Heart left ventricle (tissue), 16 donors: ENCODE data around the gene ATF6. TPM values are rescaled to one million over a fixed set of nuclear protein-coding genes. Genes with fewer than 3 reads are reported as not detected.

ENCODE experiments used
- ATAC-seq, 4 donors: fragments of 200-7000 bp; cut with Tn5 transposase; one replicate each; pipeline ENCODE4 v1.9.1; 2020 to 2022; ENCODE audit warnings: moderate library complexity in 4 of 4, mild to moderate bottlenecking in 3 of 4, moderate number of reproducible peaks in 1 of 4
- DNase-seq, 5 donors: peaks; one replicate each; pipeline ENCODE4 v3.0.0-alpha.2; 2020
- H3K27ac ChIP-seq, 12 donors: fragments of 200-600 bp; sonication (generic) in 4 of 12; one replicate each; pipeline versions ENCODE4 v1.5.0 to v1.8.0; 2016 to 2022; ENCODE audit warnings: mild to moderate bottlenecking in 2 of 12
- H3K27me3 ChIP-seq, 9 donors: fragments of 200-600 bp; sonication (generic) in 2 of 9; one replicate each; pipeline versions ENCODE4 v1.5.1 to v1.8.0; 2016 to 2022; ENCODE audit warnings: mild to moderate bottlenecking in 3 of 9
- H3K36me3 ChIP-seq, 9 donors: fragments of 200-600 bp; sonication (generic) in 2 of 9; one replicate each; pipeline versions ENCODE4 v1.5.0 to v1.8.0; 2018 to 2022; ENCODE audit warnings: mild to moderate bottlenecking in 2 of 9
- H3K4me1 ChIP-seq, 12 donors: fragments of 200-600 bp; sonication (generic) in 4 of 12; one replicate each; pipeline versions ENCODE4 v1.5.0 to v1.8.0; 2016 to 2022; ENCODE audit warnings: mild to moderate bottlenecking in 3 of 12
- H3K4me3 ChIP-seq, 12 donors: fragments of 200-600 bp; sonication (generic) in 4 of 12; one replicate each; pipeline versions ENCODE4 v1.5.0 to v1.8.0; 2017 to 2022; ENCODE audit warnings: mild to moderate bottlenecking in 9 of 12, moderate library complexity in 4 of 12
- H3K9me3 ChIP-seq, 12 donors: fragments of 200-600 bp; sonication (generic) in 4 of 12; one replicate each; pipeline versions ENCODE4 v1.5.0 to v1.8.0; 2016 to 2022; ENCODE audit warnings: mild to moderate bottlenecking in 1 of 12
- POLR2A ChIP-seq, 2 donors: fragments of 450-650 bp; IDR thresholded peaks; one replicate each; pipeline ENCODE4 v1.6.1; 2017; ENCODE audit warnings: antibody characterized with exemption in 2 of 2, mild to moderate bottlenecking in 2 of 2, moderate library complexity in 2 of 2
- WGBS, 4 donors: extraction: QIAGEN DNeasy Blood & Tissue Kit in 2 of 4; methylation state at CpG; one replicate each; pipeline versions ENCODE4 v1.1.5 to v1.1.7; 2013 to 2018; 5-methylcytosine and 5-hydroxymethylcytosine counted together
- intact Hi-C, 10 donors: fragments of 100-400 bp; cut with DNase I; formaldehyde crosslinking; loops; one replicate each; pipeline versions ENCODE4 v1.11.1 to v1.14.2; 2022
- polyA plus RNA-seq, 2 donors: library from polyadenylated mRNA; stranded (reverse); fragments of 200-250 nt; gene quantifications; one replicate each; pipeline ENCODE4 v1.2.3, GENCODE V29; 2013
- total RNA-seq, 9 donors: library from RNA; depleted of rRNA in 2 of 9; stranded (reverse); fragments of >200 nt in 2 of 9; fragmentation: NEBNext Ultra II Directional in 3 of 9; extraction: Animal tissue kit (Norgen Biotek cat#: 25700) in 3 of 9; gene quantifications; one replicate each; pipeline versions ENCODE4 v1.1.0 to v1.2.4, GENCODE V29; 2016 to 2023
- TF ChIP-seq, protein P1 (sequence below), 12 donors: fragments of 200-600 bp; sonication (generic) in 4 of 12; IDR thresholded peaks; one replicate each; pipeline versions ENCODE4 v1.5.0 to v1.8.0; 2018 to 2022; ENCODE audit warnings: antibody characterized with exemption in 12 of 12, mild to moderate bottlenecking in 5 of 12
- donor health status: ischemic (EF 13 %, LVEDD 7.1; RV severe dilation, severe dysfunction).
- donor health status: healthy with polysubstance abuse.
- donor health status: DM: no; HTN: yes; CAD: no.
- donor health status: DM: no; HTN: no; CAD: no.
- donor health status: ischemic (EF 25% LVEDD 6.9; RV normal size, moderate dysfunction).
- donor health status: ischemic (EF 25% LVEDD 5.7; RV mildly dilated, moderate dysfunction).
- donor health status: healthy.
- donor health status: DM: yes; HTN: yes; CAD: no.
- donor health status: ischemic (EF 35%, LVEDD 5.7; RV mildly dilated, moderate dysfunction).
- donor health status: nonischemic (EF 11% LVEDD 7.7; RV severe dilation, severe dysfunction).
- donor health status: DM: yes; HTN: yes; CAD: no.
- donor health status: PGD.
- donor health status: ischemic (EF 29% LVEDD 5.4; RV normal size, mild dysfunction).
- donor health status: nonischemic (EF 23%, LVEDD 6.1; RV moderate dilation, normal function).

ATF6 gene
- total and polyA plus RNA-seq, 11 donors, result 3.0 to 24.4 (median 16.3) TPM

DNA sequence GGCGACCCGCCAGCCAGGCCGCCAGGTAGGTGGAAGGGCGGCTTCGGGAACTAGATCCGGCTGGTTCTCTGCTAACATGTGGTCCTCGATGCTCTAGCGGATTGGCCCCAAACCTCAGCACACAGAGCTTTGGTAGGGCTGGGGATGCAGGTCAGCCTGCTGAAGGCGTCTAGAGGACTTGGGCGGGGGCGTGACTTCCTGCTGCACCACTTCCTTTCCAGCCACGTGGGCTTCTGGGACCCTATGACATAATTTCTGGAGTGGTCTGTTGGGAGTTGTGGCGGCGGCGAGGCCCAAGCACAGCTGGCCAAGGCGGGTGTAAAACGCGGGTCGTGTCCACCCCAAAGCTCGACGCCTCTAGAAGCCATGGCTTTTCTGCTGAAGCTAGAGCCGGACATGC lies 124.5 kb downstream of the ATF6 start:
- ATAC-seq, result no peak
- peaks cover 0 to 4% (median 0%) of the 10 kb centered on the region in 12 donors for H3K4me1 ChIP-seq
- DNase-seq, result no peak
- intact Hi-C loops, result no loop called here
- peaks cover 0 to 34% (median 20%) of the 10 kb centered on the region in 9 donors for H3K36me3 ChIP-seq
- WGBS, 4 donors, result 95 to 96% (median 95%) methylated on average over 18 to 22 of the region's 22 CpGs
- TF ChIP-seq POLR2A (IDR thresholded peaks at IDR 0.05), result no peak
- TF ChIP-seq, protein P1, sequence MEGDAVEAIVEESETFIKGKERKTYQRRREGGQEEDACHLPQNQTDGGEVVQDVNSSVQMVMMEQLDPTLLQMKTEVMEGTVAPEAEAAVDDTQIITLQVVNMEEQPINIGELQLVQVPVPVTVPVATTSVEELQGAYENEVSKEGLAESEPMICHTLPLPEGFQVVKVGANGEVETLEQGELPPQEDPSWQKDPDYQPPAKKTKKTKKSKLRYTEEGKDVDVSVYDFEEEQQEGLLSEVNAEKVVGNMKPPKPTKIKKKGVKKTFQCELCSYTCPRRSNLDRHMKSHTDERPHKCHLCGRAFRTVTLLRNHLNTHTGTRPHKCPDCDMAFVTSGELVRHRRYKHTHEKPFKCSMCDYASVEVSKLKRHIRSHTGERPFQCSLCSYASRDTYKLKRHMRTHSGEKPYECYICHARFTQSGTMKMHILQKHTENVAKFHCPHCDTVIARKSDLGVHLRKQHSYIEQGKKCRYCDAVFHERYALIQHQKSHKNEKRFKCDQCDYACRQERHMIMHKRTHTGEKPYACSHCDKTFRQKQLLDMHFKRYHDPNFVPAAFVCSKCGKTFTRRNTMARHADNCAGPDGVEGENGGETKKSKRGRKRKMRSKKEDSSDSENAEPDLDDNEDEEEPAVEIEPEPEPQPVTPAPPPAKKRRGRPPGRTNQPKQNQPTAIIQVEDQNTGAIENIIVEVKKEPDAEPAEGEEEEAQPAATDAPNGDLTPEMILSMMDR (IDR thresholded peaks at IDR 0.05), result no peak
- H3K27ac ChIP-seq, result no peak overlapping the region
- no peak overlapping the region for H3K4me3 ChIP-seq
- no peaks in the 10 kb centered on the region for H3K27me3 ChIP-seq
- H3K9me3 ChIP-seq, result no peaks in the 10 kb centered on the region

DNA sequence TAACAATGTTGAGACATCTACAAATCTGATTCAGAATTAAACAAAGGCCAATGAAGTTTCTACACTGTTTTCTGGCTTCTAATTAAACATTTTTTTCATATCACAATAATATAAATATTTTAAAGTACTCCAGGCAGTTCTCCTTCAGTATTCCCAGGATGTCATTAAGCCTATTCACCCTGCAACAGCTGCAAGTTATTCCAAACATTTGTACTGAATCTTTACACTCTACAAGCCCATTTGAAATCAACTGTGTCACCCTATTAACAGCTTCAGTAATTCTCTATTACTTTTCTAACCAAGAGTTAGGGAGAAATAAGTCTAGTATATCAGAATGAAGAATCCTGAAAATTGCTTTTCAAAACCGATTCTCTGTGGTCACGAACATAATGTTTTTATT lies 133.0 kb downstream of the ATF6 start:
- H3K9me3 ChIP-seq, result no peaks in the 10 kb centered on the region
- ATAC-seq (no peak), DNase-seq (no peak)
- H3K27me3 ChIP-seq, result no peaks in the 10 kb centered on the region
- 91 to 95% (median 93%) methylated on average over 2 of the region's 2 CpGs for WGBS, 4 donors
- H3K4me1 ChIP-seq, result no peaks in the 10 kb centered on the region
- intact Hi-C loops, result no loop called here
- H3K4me3 ChIP-seq, result no peak overlapping the region
- TF ChIP-seq, protein P1 (IDR thresholded peaks at IDR 0.05), result no peak
- TF ChIP-seq POLR2A (IDR thresholded peaks at IDR 0.05), result no peak
- no peak overlapping the region for H3K27ac ChIP-seq
- H3K36me3 ChIP-seq, result peaks cover 0 to 3% (median 0%) of the 10 kb centered on the region in 9 donors

DNA sequence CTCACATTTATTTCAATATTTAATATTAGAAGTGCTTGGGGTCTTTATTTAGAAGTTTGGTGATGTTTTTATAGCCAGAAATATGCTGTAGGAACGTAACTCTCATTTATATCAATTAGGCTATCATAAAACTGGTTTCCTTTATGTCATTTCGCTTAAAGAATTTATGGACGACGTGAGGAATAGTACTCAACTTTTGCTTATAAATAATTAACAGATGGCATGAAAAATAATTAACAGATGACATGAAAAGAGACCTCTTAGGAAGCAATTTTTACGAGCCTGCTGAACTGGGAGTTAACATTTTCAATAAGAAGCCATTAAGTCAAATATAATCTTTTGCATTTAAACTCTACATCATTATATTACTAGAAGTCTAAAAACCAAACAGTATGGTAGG lies 134.0 kb downstream of the ATF6 start:
- Histone ChIP-seq H3K36me3 (peaks cover 0 to 3% (median 0%) of the 10 kb centered on the region in 9 donors), H3K27me3 (no peaks in the 10 kb centered on the region), H3K27ac (no peak overlapping the region), H3K4me1 (no peaks in the 10 kb centered on the region), H3K9me3 (no peaks in the 10 kb centered on the region), H3K4me3 (no peak overlapping the region)
- TF ChIP-seq POLR2A (IDR thresholded peaks at IDR 0.05), result no peak
- TF ChIP-seq, protein P1 (IDR thresholded peaks at IDR 0.05), result no peak
- DNase-seq (no peak), ATAC-seq (no peak)
- 94 to 96% (median 95%) methylated on average over 5 of the region's 5 CpGs for WGBS, 4 donors
- intact Hi-C loops, result no loop called here

DNA sequence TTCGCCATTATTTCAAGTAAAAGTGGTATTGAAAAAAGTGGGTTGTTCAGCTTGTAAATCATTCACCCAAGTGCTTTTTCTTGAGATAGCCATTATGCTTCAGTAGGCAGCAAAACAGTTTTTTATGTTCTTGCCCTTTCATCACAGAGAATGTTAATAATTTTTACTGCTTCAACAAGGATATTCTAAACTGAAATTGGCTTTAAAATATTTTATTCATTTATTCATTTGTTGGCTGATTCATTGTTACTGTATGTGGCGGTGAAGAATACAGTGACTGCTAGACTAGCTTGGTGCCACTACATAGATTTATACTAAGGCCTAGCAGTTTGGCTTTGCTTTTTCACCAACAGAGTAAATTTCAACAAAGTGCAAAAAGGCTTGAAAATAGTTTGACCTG lies 136.1 kb downstream of the ATF6 start:
- no peak overlapping the region for H3K27ac ChIP-seq
- H3K27me3 ChIP-seq, result no peaks in the 10 kb centered on the region
- intact Hi-C loops, result no loop called here
- H3K4me1 ChIP-seq, result peaks cover 0 to 5% (median 1%) of the 10 kb centered on the region in 12 donors
- H3K9me3 ChIP-seq, result no peaks in the 10 kb centered on the region
- 91 to 99% (median 97%) methylated on average over 2 of the region's 2 CpGs for WGBS, 4 donors
- no peak overlapping the region for H3K4me3 ChIP-seq
- DNase-seq, result no peak
- ATAC-seq, result no peak
- no peak for TF ChIP-seq POLR2A (IDR thresholded peaks at IDR 0.05)
- TF ChIP-seq, protein P1 (IDR thresholded peaks at IDR 0.05), result no peak
- H3K36me3 ChIP-seq, result no peaks in the 10 kb centered on the region
